ENCODE measurements around the gene CCT4. TPM values are rescaled to one million over a fixed set of nuclear protein-coding genes. Genes with fewer than 3 reads are reported as not detected.

The CCT4 gene
- 132 TPM for total RNA-seq

GRCh38 chr2:61888267-61889055 lies at the start of gene CCT4:
Gene CCT4, minus strand, starts transcription at chr2:61888656. Its CDS starts 149 bp downstream, at chr2:61888507.

GRCh38 chr2:61905372-61906185 lies 17.1 kb upstream of the CCT4 start, which contains the start of gene COMMD1:
Gene COMMD1, plus strand, starts transcription at chr2:61905674. Its CDS starts 5 bp downstream, at chr2:61905679.

GRCh38 chr2:61853847-61854563 lies 34.5 kb downstream of the CCT4 start, which contains the start of gene FAM161A:
Gene FAM161A, minus strand, starts transcription at chr2:61854060. Its CDS starts 19 bp downstream, at chr2:61854041.

Small RNA genes within 50 kb of the gene (small RNA-seq; reads per million reads assigned to genes)
- gene RF00019 (ENCODE audit: low replicate concordance), result not detected

Other genes starting within 250 kb of the CCT4 start
- gene FAM161A, start 34.6 kb downstream of the CCT4 start, total RNA-seq, result 29.1 TPM
- 48.5 TPM for gene COMMD1, start 17.0 kb upstream of the CCT4 start, total RNA-seq

All from parietal lobe (tissue), 2 donors.